Measurements from ENCODE around the gene CLDN3. TPM values are rescaled to one million over a fixed set of nuclear protein-coding genes. Genes with fewer than 3 reads are reported as not detected.
"Not testable (repeated sequence)": the region's sequence is repeated elsewhere in the genome, so short reads cannot be mapped to it uniquely, and the experiment has no call there.

Gene CLDN3
- total RNA-seq, 2 donors from 2014 or later = not detected

GRCh38 chr7:73739387-73739767, 30.7 kb downstream of the CLDN3 start:
- ATAC-seq (no peak), DNase-seq (no peak)
- intact Hi-C loops (cut with DNase I) = no loop called here

GRCh38 chr7:73738612-73739386, 31.3 kb downstream of the CLDN3 start, which contains the start of gene ABHD11:
Gene ABHD11, minus strand, starts transcription at chr7:73738802. Its CDS starts 32 bp downstream, at chr7:73738770.
- DNase-seq = peak; percentile 97
- intact Hi-C loops (cut with DNase I) = no loop called here
- ATAC-seq = peak; percentile 93 to 97

GRCh38 chr7:73738220-73738611, 31.9 kb downstream of the CLDN3 start:
- peak; percentile 63 for DNase-seq
- peak; percentile 49 to 62 for ATAC-seq
- intact Hi-C loops (cut with DNase I) = no loop called here

GRCh38 chr7:73737491-73738219, 32.4 kb downstream of the CLDN3 start:
- ATAC-seq = no peak
- intact Hi-C loops (cut with DNase I) = no loop called here
- peak; percentile 28 for DNase-seq

GRCh38 chr7:73736885-73737284, 33.2 kb downstream of the CLDN3 start:
- ATAC-seq (no peak), DNase-seq (no peak)
- intact Hi-C loops (cut with DNase I) = no loop called here

- ATAC-seq (no peak), DNase-seq (no peak)
- intact Hi-C loops (cut with DNase I) = no loop called here
Observed at GRCh38 chr7:73735528-73735905, 34.6 kb downstream of the CLDN3 start.

GRCh38 chr7:73734619-73735527, 35.2 kb downstream of the CLDN3 start:
- DNase-seq = peak; percentile 73
- intact Hi-C loops (cut with DNase I) = no loop called here
- ATAC-seq = peak in 1 of 2 donors; percentile 36

- DNase-seq = no peak
- intact Hi-C loops (cut with DNase I) = no loop called here
- ATAC-seq = no peak
Observed at GRCh38 chr7:73732397-73732796, 37.7 kb downstream of the CLDN3 start.

- intact Hi-C loops (cut with DNase I) = no loop called here
- ATAC-seq (no peak), DNase-seq (no peak)
Observed at GRCh38 chr7:73730485-73730884, 39.6 kb downstream of the CLDN3 start.

GRCh38 chr7:73728551-73728950, 41.5 kb downstream of the CLDN3 start:
- intact Hi-C loops (cut with DNase I) = loop anchor here in 1 of 2 donors (5.0 kb wide), 1 partner anchor 121 kb away; no protein-coding TSS in a partner anchor
- no peak for DNase-seq
- no peak for ATAC-seq

GRCh38 chr7:73727952-73728351, 42.1 kb downstream of the CLDN3 start:
- DNase-seq = no peak
- no peak for ATAC-seq
- intact Hi-C loops (cut with DNase I) = loop anchor here (2.0 to 5.0 kb wide), 2 partner anchors 121 kb away; no protein-coding TSS in a partner anchor

GRCh38 chr7:73726083-73726466, 44.0 kb downstream of the CLDN3 start:
- DNase-seq = no peak
- intact Hi-C loops (cut with DNase I) = loop anchor here (2.0 to 5.0 kb wide), 2 partner anchors 119 kb away; no protein-coding TSS in a partner anchor

GRCh38 chr7:73723813-73724212, 46.3 kb downstream of the CLDN3 start:
- intact Hi-C loops (cut with DNase I) = loop anchor here in 1 of 2 donors (5.0 kb wide), 1 partner anchor 52 kb away; no protein-coding TSS in a partner anchor
- DNase-seq = no peak
- no peak for ATAC-seq

More at GRCh38 chr7:73726083-73726466, 44.0 kb downstream of the CLDN3 start:
- no peak for ATAC-seq

GRCh38 chr7:73722785-73723184, 47.3 kb downstream of the CLDN3 start:
- intact Hi-C loops (cut with DNase I) = loop anchor here in 1 of 2 donors (5.0 kb wide), 1 partner anchor 50 kb away; no protein-coding TSS in a partner anchor

GRCh38 chr7:73722182-73722581, 47.9 kb downstream of the CLDN3 start:
- DNase-seq, ATAC-seq: not testable (repeated sequence)
- intact Hi-C loops (cut with DNase I) = loop anchor here in 1 of 2 donors (5.0 kb wide), 1 partner anchor 50 kb away; no protein-coding TSS in a partner anchor

More at GRCh38 chr7:73722785-73723184, 47.3 kb downstream of the CLDN3 start:
- ATAC-seq (no peak), DNase-seq (no peak)

GRCh38 chr7:73721377-73721817, 48.7 kb downstream of the CLDN3 start:
- intact Hi-C loops (cut with DNase I) = loop anchor here in 1 of 2 donors (5.0 kb wide), 1 partner anchor 49 kb away; no protein-coding TSS in a partner anchor
- DNase-seq (peak; percentile 72), ATAC-seq (peak; percentile 55 to 76)

- ATAC-seq, DNase-seq: not testable (repeated sequence)
- intact Hi-C loops (cut with DNase I) = loop anchor here in 1 of 2 donors (5.0 kb wide), 1 partner anchor 48 kb away; no protein-coding TSS in a partner anchor
Observed at GRCh38 chr7:73720443-73720842, 49.6 kb downstream of the CLDN3 start.

GRCh38 chr7:73719806-73720169, 50.3 kb downstream of the CLDN3 start:
- intact Hi-C loops (cut with DNase I) = loop anchor here in 1 of 2 donors (5.0 kb wide), 1 partner anchor 47 kb away; no protein-coding TSS in a partner anchor
- DNase-seq (no peak), ATAC-seq (peak in 1 of 2 donors; percentile 2)
